Nucleus accumbens (tissue), 56 donors: ENCODE measurements around the gene XYLT2.

Experiments used
- DNase-seq, 56 donors: peaks; one replicate each; lab custom pipeline; 2025; lab: John Stamatoyannopoulos, UW

The XYLT2 gene

GRCh38 chr17:50347117-50347893 lies 1.4 kb downstream of the XYLT2 start:
- DNase-seq, result no peak

- DNase-seq, result no peak
Observed at GRCh38 chr17:50347894-50348291, 2.0 kb downstream of the XYLT2 start.

GRCh38 chr17:50348522-50349242 lies 2.8 kb downstream of the XYLT2 start:
- DNase-seq, result no peak

GRCh38 chr17:50349243-50349600 lies 3.3 kb downstream of the XYLT2 start:
- no peak for DNase-seq

GRCh38 chr17:50350733-50351132 lies 4.8 kb downstream of the XYLT2 start:
- no peak for DNase-seq

GRCh38 chr17:50352072-50352692 lies 6.3 kb downstream of the XYLT2 start:
- DNase-seq, result no peak

GRCh38 chr17:50352693-50353599 lies 7.0 kb downstream of the XYLT2 start:
- no peak for DNase-seq

- DNase-seq, result no peak
Observed at GRCh38 chr17:50353600-50354195, 7.8 kb downstream of the XYLT2 start.

- DNase-seq, result no peak
Observed at GRCh38 chr17:50354198-50354597, 8.3 kb downstream of the XYLT2 start.

GRCh38 chr17:50354776-50355175 lies 8.8 kb downstream of the XYLT2 start:
- no peak for DNase-seq

- no peak for DNase-seq
Observed at GRCh38 chr17:50355336-50355700, 9.4 kb downstream of the XYLT2 start.

- DNase-seq, result no peak
Observed at GRCh38 chr17:50355701-50356341, 9.9 kb downstream of the XYLT2 start.

GRCh38 chr17:50356418-50356817 lies 10.5 kb downstream of the XYLT2 start:
- DNase-seq, result no peak

GRCh38 chr17:50356892-50357510 lies 11.1 kb downstream of the XYLT2 start:
- DNase-seq, result no peak

GRCh38 chr17:50358177-50358576 lies 12.3 kb downstream of the XYLT2 start:
- DNase-seq, result no peak

- DNase-seq, result no peak
Observed at GRCh38 chr17:50359005-50359699, 13.2 kb downstream of the XYLT2 start.

- DNase-seq, result no peak
Observed at GRCh38 chr17:50359998-50360461, 14.1 kb downstream of the XYLT2 start.

- DNase-seq, result no peak
Observed at GRCh38 chr17:50360486-50361115, 14.7 kb downstream of the XYLT2 start.
